Activated CD8-positive, alpha-beta memory T cell treated with anti-CD3 and anti-CD28 coated beads for 48 hours (primary cell): ENCODE measurements around the gene UBE2O.
"Not testable (repeated sequence)": the region's sequence is repeated elsewhere in the genome, so short reads cannot be mapped to it uniquely, and the experiment has no call there.

Experiments
- DNase-seq, 3 experiments: peaks; one replicate each; pipeline ENCODE4 v3.0.0-alpha.2; 2020; ENCODE audit warnings: low read depth in 2 of 3, low spot score in 2 of 3

Gene UBE2O

DNA sequence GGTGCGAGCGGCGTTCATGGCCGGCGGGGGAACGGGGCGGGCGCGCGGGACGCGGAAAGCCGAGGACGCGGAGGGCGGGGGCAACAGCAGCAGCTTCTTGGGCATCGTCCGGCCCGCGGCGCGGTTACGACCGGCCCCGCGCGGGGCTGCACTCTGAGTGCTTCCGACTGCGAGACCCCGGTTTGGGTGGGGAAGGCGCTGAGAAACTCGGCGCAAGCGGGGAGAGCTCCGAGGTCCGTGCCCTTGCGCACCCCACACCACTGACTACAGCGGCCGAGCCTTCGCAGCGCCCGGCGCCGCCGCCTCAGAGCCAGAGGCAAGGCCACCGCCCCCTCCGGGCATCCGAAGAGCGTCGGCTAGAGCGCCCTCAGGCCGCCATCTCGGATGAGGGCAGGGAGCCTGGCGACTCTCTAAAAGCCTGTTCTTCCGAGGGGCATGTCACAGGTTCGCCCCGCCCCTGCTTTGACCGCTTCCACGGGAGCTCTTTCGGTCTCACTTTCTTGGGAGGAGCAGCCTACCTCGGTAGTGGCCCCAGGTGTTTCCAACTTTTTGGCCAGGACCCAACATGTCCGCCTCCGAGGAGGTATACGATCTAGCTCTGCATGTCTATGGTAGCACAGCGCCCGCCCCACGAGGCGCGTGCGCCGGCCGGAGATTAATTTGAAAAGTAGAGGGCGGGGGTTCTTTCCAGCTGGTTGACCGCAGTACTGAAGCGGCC, 99.2 kb downstream of the UBE2O start, which contains the start of gene PRPSAP1:
PRPSAP1 (minus strand) TSS at position 318 of the 718 bp plus-strand sequence; CDS start at position 105, 213 bp downstream.
- DNase-seq = peak; percentile 65 to 72 (median 67)

DNA sequence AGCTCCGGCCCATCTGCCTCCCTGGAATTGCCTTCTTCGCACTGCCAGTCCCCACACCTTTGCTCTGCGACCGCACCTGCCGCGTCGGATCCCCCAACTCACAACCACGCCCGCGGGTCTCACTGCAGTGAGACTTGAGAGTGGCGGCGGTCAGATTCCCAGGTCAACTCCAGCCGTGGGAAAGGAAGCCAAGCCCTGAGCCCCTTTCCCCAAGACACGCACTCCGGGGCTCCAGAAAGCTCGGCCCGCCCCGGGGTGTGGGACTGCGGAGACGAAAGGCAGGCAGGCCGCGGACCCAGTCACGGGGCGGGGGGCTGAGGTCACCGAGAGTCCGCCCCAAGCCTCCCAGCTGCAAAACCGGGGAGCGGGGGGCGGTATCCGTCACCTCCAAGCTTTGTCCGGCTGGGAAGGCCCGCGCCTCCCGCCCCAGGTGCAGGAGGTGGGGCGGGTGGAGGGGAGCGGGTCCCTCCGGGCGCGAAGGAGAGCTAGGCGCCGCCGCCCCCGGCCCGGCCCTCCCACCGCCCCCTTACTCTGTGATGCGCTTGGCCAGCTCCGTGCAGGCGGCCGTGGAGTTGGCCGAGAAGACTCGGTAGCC, 99.9 kb downstream of the UBE2O start:
- no peak for DNase-seq

DNA sequence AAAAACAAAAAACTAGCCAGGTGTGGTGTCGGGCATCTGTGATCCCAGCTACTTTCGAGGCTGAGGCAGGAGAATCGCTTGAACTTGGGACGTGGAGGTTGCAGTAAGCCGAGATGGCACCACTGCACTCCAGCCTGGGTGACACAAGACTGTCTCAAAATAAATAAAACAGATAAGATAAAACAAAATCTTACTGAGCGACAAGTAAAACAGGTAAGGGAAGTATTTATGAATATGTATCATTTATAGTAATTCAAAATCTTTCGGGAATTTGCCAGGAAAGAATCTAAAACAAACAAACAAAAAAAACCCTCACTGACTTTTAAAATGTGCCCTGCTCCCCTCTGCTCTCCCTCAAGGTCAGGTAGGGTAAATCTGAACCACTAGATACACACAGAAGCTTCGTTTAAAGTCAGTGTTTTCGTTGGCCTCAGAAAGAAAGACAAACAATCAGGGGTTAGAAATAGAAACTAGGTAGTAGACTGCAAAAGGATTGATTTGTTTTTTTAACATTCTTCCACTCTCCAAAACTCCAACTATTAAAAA, 101.4 kb downstream of the UBE2O start:
- no peak for DNase-seq

DNA sequence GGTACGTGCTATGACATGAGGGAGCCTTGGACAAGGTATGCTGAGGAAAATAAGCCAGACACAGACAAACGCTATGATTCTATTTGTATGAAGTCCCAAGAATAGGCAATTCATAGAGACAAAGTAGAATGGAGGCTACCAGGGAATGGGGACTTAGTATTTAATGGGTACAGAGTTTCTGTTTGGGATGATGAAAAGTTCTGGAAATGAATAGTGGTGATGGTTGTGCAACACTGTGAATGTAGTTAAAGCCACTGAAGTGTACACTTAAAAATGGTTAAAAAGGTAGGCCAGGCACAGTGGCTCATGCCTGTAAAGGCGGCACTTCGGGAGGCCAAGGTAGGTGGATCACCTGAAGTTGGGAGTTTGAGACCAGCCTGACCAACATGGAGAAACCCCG, 102.5 kb downstream of the UBE2O start:
- DNase-seq = no peak

DNA sequence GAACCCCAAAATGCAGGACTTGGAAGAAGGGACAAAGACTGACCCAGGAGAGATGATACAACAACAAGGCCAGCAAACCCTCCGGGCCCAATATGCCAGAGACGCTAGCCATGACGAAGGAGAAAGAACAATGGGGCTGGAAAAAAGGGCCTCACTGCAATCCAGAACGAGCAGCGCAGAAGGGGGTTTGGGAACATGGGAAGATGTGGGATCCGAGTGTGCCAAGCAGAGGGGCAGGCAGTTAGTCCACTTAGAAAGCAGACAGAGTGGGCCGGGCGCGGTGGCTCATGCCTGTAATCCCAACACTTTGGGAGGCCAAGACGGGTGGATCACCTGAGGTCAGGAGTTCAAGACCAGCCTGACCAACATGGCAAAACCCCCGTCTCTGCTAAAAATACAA, 106.0 kb downstream of the UBE2O start:
- not testable (repeated sequence) for DNase-seq

DNA sequence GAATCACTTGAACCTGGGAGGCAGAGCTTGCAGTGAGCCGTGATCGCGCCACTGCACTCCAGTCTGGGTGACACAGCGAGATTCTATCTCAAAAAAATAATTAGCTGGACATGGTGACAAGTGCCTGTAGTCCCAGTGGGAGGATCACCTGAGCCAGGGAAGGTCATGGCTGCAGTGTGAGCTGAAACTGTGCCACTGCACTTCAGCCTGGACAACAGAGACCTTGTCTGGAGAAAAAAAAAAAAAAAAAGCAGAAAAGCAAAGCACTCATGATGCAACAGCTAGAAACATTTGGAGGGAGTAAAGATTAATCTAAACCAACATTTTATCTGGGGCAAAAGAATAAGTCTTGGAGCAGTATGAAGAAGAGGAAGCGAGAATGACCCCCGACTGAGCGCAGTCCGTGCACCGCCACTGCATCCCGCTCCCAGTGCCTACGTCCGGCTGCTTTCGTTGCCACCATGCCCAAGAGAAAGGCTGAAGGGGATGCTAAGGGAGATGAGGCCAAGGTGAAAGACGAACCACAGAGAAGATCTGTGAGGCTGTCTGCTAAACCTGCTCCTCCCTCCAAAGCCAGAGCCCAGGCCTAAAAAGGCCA, 107.5 kb downstream of the UBE2O start:
- DNase-seq = no peak

DNA sequence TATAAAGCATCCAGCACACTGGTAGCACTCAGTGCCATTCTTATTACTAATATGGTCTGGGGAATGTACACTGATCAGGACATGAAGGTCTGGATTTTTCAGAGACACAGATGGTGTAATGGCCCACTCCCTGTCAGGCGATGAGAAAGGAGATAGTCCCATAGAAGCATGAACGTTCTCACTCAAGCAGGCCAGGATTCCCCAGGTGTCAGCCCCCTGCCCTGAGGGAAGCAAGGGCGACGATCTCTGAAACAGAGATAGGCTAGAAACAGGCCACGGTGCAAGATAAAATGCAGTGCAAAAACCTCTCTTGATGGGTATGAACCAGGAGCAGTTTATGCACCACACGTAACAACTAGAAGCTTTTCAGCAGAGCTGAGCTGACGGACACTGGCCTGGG, 109.8 kb downstream of the UBE2O start:
- DNase-seq = no peak

DNA sequence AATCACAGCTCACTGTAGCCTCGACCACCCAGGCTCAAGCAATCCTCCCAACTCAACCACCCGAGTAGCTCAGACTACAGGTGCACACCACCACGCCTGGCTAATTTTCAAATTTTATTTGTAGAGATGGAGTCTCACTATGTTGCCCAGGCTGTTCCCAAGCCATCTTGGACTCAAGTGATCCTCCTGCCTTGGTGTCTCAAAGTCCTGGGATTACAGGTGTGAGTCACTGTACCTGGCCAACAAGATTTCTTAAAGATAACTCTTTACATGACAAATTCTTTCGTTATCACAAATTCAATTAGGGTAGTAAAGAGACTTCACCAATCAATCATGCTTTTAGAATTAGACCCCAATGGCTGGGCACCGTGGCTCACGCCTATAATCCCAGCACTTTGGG, 111.7 kb downstream of the UBE2O start:
- DNase-seq = no peak
